SK-N-SH treated with all-trans-retinoic acid at 6 μM for 48 hours (cell line): ENCODE results near the gene INSYN2B.

Source experiments
- ATAC-seq: fragments of 200-7000 bp; cut with Tn5 transposase; 3 replicates; pipeline ENCODE4 v1.9.1; 2020; ENCODE audit warnings: mild to moderate bottlenecking, moderate library complexity
- ARNTL ChIP-seq: fragments of 450-650 bp; formaldehyde crosslinking; IDR thresholded peaks from 2 replicates; pipeline ENCODE4 v1.5.0; 2020; ENCODE audit warnings: low read depth, mild to moderate bottlenecking, moderate library complexity, borderline replicate concordance
- BACH2 ChIP-seq: fragments of 250-450 bp; sonication (Bioruptor Pico); IDR thresholded peaks from 2 replicates; pipeline ENCODE4 v1.9.0; 2021; ENCODE audit warnings: mild to moderate bottlenecking, borderline replicate concordance
- CSDC2 ChIP-seq: fragments of 250-450 bp; sonication (Bioruptor Pico); IDR thresholded peaks from 2 replicates; pipeline ENCODE4 v1.5.0; 2020; ENCODE audit warnings: mild to moderate bottlenecking, moderate library complexity
- ESRRG ChIP-seq: fragments of 250-450 bp; sonication (Bioruptor Pico); IDR thresholded peaks from 2 replicates; pipeline ENCODE4 v1.6.1; 2021; ENCODE audit warnings: mild to moderate bottlenecking
- GLIS3 ChIP-seq: fragments of 250-450 bp; sonication (Bioruptor Pico); IDR thresholded peaks from 2 replicates; pipeline ENCODE4 v1.5.0; 2020; ENCODE audit warnings: mild to moderate bottlenecking, moderate library complexity
- ISL1 ChIP-seq: fragments of 250-450 bp; sonication (Bioruptor Pico); IDR thresholded peaks from 2 replicates; pipeline ENCODE4 v2.1.2; 2022; ENCODE audit warnings: mild to moderate bottlenecking, moderate library complexity
- OSR1 ChIP-seq: fragments of 250-450 bp; sonication (Bioruptor Pico); IDR thresholded peaks from 2 replicates; pipeline ENCODE4 v1.8.0; 2022; ENCODE audit warnings: moderate library complexity, mild to moderate bottlenecking, inconsistent platforms
- PATZ1 ChIP-seq: fragments of 250-450 bp; sonication (Bioruptor Pico); IDR thresholded peaks from 2 replicates; pipeline ENCODE4 v1.8.0; 2020; ENCODE audit warnings: mild to moderate bottlenecking, moderate library complexity, borderline replicate concordance
- PPARA ChIP-seq: fragments of 250-450 bp; sonication (Bioruptor Pico); IDR thresholded peaks from 2 replicates; pipeline ENCODE4 v1.5.0; 2020; ENCODE audit warnings: mild to moderate bottlenecking, borderline replicate concordance
- RARB ChIP-seq: fragments of 250-450 bp; sonication (Bioruptor Pico); IDR thresholded peaks from 2 replicates; pipeline ENCODE4 v1.8.0; 2021; ENCODE audit warnings: mild to moderate bottlenecking, moderate library complexity
- SNAI2 ChIP-seq: fragments of 250-450 bp; sonication (Bioruptor Pico); IDR thresholded peaks from 2 replicates; pipeline ENCODE4 v1.5.0; 2020; ENCODE audit warnings: mild to moderate bottlenecking, moderate library complexity
- TCF4 ChIP-seq: fragments of 250-450 bp; sonication (Bioruptor Pico); IDR thresholded peaks from 2 replicates; pipeline ENCODE4 v1.8.0; 2021; ENCODE audit warnings: mild to moderate bottlenecking, moderate library complexity, borderline replicate concordance
- TOX ChIP-seq: fragments of 250-450 bp; sonication (Bioruptor Pico); IDR thresholded peaks from 2 replicates; pipeline ENCODE4 v1.8.0; 2021; ENCODE audit warnings: mild to moderate bottlenecking, moderate library complexity, borderline replicate concordance
- ZC3H10 ChIP-seq: fragments of 250-450 bp; sonication (Bioruptor Pico); IDR thresholded peaks from 2 replicates; pipeline ENCODE4 v1.5.1; 2021; ENCODE audit warnings: mild to moderate bottlenecking, moderate library complexity
- ZFP3 ChIP-seq: fragments of 250-450 bp; sonication (Bioruptor Pico); IDR thresholded peaks from 2 replicates; pipeline ENCODE4 v1.5.0; 2020; ENCODE audit warnings: mild to moderate bottlenecking, moderate library complexity
- ZFP30 ChIP-seq: fragments of 450-650 bp; formaldehyde crosslinking; IDR thresholded peaks from 2 replicates; pipeline ENCODE4 v1.5.0; 2022; ENCODE audit warnings: mild to moderate bottlenecking, moderate library complexity
- ZNF8 ChIP-seq: fragments of 450-650 bp; formaldehyde crosslinking; IDR thresholded peaks from 2 replicates; pipeline ENCODE4 v1.5.0; 2020; ENCODE audit warnings: mild to moderate bottlenecking, moderate library complexity
- TF ChIP-seq, protein P1 (sequence below): fragments of 250-450 bp; sonication (Bioruptor Pico); IDR thresholded peaks from 2 replicates; pipeline ENCODE4 v1.5.0; 2020; ENCODE audit warnings: mild to moderate bottlenecking, moderate library complexity
- TF ChIP-seq, protein P2 (sequence below): fragments of 250-450 bp; sonication (Bioruptor Pico); IDR thresholded peaks from 2 replicates; pipeline ENCODE4 v1.5.1; 2021; ENCODE audit warnings: mild to moderate bottlenecking, moderate library complexity
- TF ChIP-seq, protein P3 (sequence below): fragments of 250-450 bp; sonication (Bioruptor Pico); IDR thresholded peaks from 2 replicates; pipeline ENCODE4 v1.5.1; 2020; ENCODE audit warnings: low read depth, mild to moderate bottlenecking, moderate library complexity

Gene INSYN2B

DNA sequence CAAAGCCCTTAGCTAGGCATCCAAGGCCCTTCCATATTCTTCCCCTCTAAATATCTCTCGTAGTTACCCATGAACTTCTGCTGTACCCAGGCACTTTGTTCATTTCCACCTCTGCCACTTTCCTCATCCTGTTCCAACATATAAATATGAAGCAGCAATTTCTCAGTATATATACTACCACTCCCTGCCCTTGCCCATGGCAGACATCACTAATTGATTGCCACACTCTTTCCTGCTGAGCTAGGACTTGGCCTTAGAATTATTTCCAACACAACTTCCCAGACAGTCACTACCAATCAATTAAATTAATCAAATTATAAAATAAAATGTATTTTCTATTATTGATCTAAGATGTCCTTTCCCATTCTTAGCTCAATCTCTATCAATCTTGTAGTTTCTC lies 8.5 kb downstream of the INSYN2B start:
- no peak for ATAC-seq
- TF ChIP-seq BACH2 (CRISPR knock-in tag) (no peak), ZC3H10 (CRISPR knock-in tag) (no peak), RARB (CRISPR knock-in tag) (no peak), ISL1 (no peak), ARNTL (CRISPR knock-in tag) (no peak), ZNF8 (no peak), PATZ1 (CRISPR knock-in tag) (no peak), ZFP3 (CRISPR knock-in tag) (no peak), GLIS3 (CRISPR knock-in tag) (no peak), TOX (CRISPR knock-in tag) (no peak), PPARA (no peak), TCF4 (CRISPR knock-in tag) (no peak), OSR1 (CRISPR knock-in tag) (no peak), SNAI2 (no peak), CSDC2 (CRISPR knock-in tag) (no peak)
- TF ChIP-seq, protein P1, sequence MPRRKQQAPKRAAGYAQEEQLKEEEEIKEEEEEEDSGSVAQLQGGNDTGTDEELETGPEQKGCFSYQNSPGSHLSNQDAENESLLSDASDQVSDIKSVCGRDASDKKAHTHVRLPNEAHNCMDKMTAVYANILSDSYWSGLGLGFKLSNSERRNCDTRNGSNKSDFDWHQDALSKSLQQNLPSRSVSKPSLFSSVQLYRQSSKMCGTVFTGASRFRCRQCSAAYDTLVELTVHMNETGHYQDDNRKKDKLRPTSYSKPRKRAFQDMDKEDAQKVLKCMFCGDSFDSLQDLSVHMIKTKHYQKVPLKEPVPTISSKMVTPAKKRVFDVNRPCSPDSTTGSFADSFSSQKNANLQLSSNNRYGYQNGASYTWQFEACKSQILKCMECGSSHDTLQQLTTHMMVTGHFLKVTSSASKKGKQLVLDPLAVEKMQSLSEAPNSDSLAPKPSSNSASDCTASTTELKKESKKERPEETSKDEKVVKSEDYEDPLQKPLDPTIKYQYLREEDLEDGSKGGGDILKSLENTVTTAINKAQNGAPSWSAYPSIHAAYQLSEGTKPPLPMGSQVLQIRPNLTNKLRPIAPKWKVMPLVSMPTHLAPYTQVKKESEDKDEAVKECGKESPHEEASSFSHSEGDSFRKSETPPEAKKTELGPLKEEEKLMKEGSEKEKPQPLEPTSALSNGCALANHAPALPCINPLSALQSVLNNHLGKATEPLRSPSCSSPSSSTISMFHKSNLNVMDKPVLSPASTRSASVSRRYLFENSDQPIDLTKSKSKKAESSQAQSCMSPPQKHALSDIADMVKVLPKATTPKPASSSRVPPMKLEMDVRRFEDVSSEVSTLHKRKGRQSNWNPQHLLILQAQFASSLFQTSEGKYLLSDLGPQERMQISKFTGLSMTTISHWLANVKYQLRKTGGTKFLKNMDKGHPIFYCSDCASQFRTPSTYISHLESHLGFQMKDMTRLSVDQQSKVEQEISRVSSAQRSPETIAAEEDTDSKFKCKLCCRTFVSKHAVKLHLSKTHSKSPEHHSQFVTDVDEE = no peak
- TF ChIP-seq, protein P2, sequence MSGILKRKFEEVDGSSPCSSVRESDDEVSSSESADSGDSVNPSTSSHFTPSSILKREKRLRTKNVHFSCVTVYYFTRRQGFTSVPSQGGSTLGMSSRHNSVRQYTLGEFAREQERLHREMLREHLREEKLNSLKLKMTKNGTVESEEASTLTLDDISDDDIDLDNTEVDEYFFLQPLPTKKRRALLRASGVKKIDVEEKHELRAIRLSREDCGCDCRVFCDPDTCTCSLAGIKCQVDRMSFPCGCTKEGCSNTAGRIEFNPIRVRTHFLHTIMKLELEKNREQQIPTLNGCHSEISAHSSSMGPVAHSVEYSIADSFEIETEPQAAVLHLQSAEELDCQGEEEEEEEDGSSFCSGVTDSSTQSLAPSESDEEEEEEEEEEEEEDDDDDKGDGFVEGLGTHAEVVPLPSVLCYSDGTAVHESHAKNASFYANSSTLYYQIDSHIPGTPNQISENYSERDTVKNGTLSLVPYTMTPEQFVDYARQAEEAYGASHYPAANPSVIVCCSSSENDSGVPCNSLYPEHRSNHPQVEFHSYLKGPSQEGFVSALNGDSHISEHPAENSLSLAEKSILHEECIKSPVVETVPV (CRISPR knock-in tag) = no peak
- TF ChIP-seq, protein P3, sequence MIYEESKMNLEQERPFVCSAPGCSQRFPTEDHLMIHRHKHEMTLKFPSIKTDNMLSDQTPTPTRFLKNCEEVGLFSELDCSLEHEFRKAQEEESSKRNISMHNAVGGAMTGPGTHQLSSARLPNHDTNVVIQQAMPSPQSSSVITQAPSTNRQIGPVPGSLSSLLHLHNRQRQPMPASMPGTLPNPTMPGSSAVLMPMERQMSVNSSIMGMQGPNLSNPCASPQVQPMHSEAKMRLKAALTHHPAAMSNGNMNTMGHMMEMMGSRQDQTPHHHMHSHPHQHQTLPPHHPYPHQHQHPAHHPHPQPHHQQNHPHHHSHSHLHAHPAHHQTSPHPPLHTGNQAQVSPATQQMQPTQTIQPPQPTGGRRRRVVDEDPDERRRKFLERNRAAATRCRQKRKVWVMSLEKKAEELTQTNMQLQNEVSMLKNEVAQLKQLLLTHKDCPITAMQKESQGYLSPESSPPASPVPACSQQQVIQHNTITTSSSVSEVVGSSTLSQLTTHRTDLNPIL (CRISPR knock-in tag) = no peak

- peak; percentile 93 for ATAC-seq
- TF ChIP-seq PATZ1 (CRISPR knock-in tag) (peak; percentile 55; the same call in 1 of the 2 replicates), ZFP30 (CRISPR knock-in tag) (no peak), ZNF8 (no peak), ZFP3 (CRISPR knock-in tag) (no peak), ZC3H10 (CRISPR knock-in tag) (no peak), ESRRG (CRISPR knock-in tag) (no peak)
- TF ChIP-seq, protein P2 (CRISPR knock-in tag) = no peak
Measured at GRCh38 chr5:169970911-169971765, 9.2 kb downstream of the INSYN2B start.
